ENCODE results near the gene CFAP45. TPM values are rescaled to one million over a fixed set of nuclear protein-coding genes. Genes with fewer than 3 reads are reported as not detected.

Gene CFAP45
- total RNA-seq, 4 donors from 2014 or later = 0.32 TPM; not detected in 3

GRCh38 chr1:159937054-159937750 lies 37.2 kb upstream of the CFAP45 start:
- intact Hi-C loops (cut with DNase I; ENCODE audit: low total_unique reads) = no loop called here
- Histone ChIP-seq H3K27ac (peak overlapping the region; percentile 52 to 65 (median 57)), H3K36me3 (no peaks in the 10 kb centered on the region), H3K4me3 (no peak overlapping the region), H3K27me3 (no peaks in the 10 kb centered on the region), H3K9me3 (no peaks in the 10 kb centered on the region), H3K4me1 (peaks cover 21 to 43% (median 37%) of the 10 kb centered on the region in 4 donors)
- in situ Hi-C loops (cut with MboI; ENCODE audit: low pct_ligation_motif_present in 1 of 4, low pct_unique_long_range_greater_than_20kb in 1 of 4, low sequenced_read_pairs in 3 of 4) = loop anchor here (5.0 to 10.0 kb wide), 2 partner anchors 68 to 70 kb away; no protein-coding TSS in a partner anchor
- TF ChIP-seq EP300 (IDR thresholded peaks at IDR 0.05; ENCODE audit: low read depth) = no peak
- no peak for TF ChIP-seq POLR2AphosphoS5 (IDR thresholded peaks at IDR 0.05)
- TF ChIP-seq CTCF (IDR thresholded peaks at IDR 0.05) = no peak
- TF ChIP-seq POLR2A (IDR thresholded peaks at IDR 0.05) = no peak
- WGBS, 2 donors (ENCODE audit: low coverage in 1 of 2) = 30 to 32% methylated on average over 3 to 4 of the region's 4 CpGs
- DNase-seq = peak; percentile 61

GRCh38 chr1:159936273-159936904 lies 36.4 kb upstream of the CFAP45 start:
- intact Hi-C loops (cut with DNase I; ENCODE audit: low total_unique reads) = loop anchor here (1.0 kb wide), 1 partner anchor 71 kb away; no protein-coding TSS in a partner anchor
- 32% methylated on average over 16 of the region's 16 CpGs; no CpG with 5 or more reads in 1 of the 2 donors for WGBS, 2 donors (ENCODE audit: low coverage in 1 of 2)
- peaks cover 21 to 43% (median 37%) of the 10 kb centered on the region in 4 donors for H3K4me1 ChIP-seq
- no peak overlapping the region for H3K4me3 ChIP-seq
- H3K9me3 ChIP-seq = no peaks in the 10 kb centered on the region
- H3K27me3 ChIP-seq = no peaks in the 10 kb centered on the region
- H3K36me3 ChIP-seq = no peaks in the 10 kb centered on the region
- in situ Hi-C loops (cut with MboI; ENCODE audit: low pct_ligation_motif_present in 1 of 4, low pct_unique_long_range_greater_than_20kb in 1 of 4, low sequenced_read_pairs in 3 of 4) = loop anchor here (5.0 to 10.0 kb wide), 2 partner anchors 68 to 71 kb away; no protein-coding TSS in a partner anchor
- H3K27ac ChIP-seq = peak overlapping the region; percentile 37 to 62 (median 52)
- TF ChIP-seq POLR2AphosphoS5 (IDR thresholded peaks at IDR 0.05) (peak in 1 of 3 donors; percentile 35), POLR2A (IDR thresholded peaks at IDR 0.05) (no peak), EP300 (IDR thresholded peaks at IDR 0.05; ENCODE audit: low read depth) (no peak), CTCF (IDR thresholded peaks at IDR 0.05) (peak; percentile 98 to 99 (median 99))
- peak; percentile 91 for DNase-seq

GRCh38 chr1:159935719-159936272 lies 35.8 kb upstream of the CFAP45 start:
- WGBS, 2 donors (ENCODE audit: low coverage in 1 of 2) = 66% methylated on average over 4 of the region's 4 CpGs; no CpG with 5 or more reads in 1 of the 2 donors
- H3K27ac ChIP-seq = no peak overlapping the region
- H3K36me3 ChIP-seq = no peaks in the 10 kb centered on the region
- DNase-seq = no peak
- in situ Hi-C loops (cut with MboI; ENCODE audit: low pct_ligation_motif_present in 1 of 4, low pct_unique_long_range_greater_than_20kb in 1 of 4, low sequenced_read_pairs in 3 of 4) (loop anchor here (5.0 to 10.0 kb wide), 2 partner anchors 69 to 72 kb away; no protein-coding TSS in a partner anchor), intact Hi-C loops (cut with DNase I; ENCODE audit: low total_unique reads) (loop anchor here (1.0 kb wide), 1 partner anchor 72 kb away; no protein-coding TSS in a partner anchor)
- no peak overlapping the region for H3K4me3 ChIP-seq
- peaks cover 21 to 43% (median 37%) of the 10 kb centered on the region in 4 donors for H3K4me1 ChIP-seq
- TF ChIP-seq EP300 (IDR thresholded peaks at IDR 0.05; ENCODE audit: low read depth) (no peak), POLR2A (IDR thresholded peaks at IDR 0.05) (no peak), POLR2AphosphoS5 (IDR thresholded peaks at IDR 0.05) (no peak), CTCF (IDR thresholded peaks at IDR 0.05) (no peak)
- no peaks in the 10 kb centered on the region for H3K27me3 ChIP-seq
- no peaks in the 10 kb centered on the region for H3K9me3 ChIP-seq

- TF ChIP-seq CTCF (IDR thresholded peaks at IDR 0.05) (no peak), EP300 (IDR thresholded peaks at IDR 0.05; ENCODE audit: low read depth) (no peak), POLR2A (IDR thresholded peaks at IDR 0.05) (no peak), POLR2AphosphoS5 (IDR thresholded peaks at IDR 0.05) (no peak)
- intact Hi-C loops (cut with DNase I; ENCODE audit: low total_unique reads) (no loop called here), in situ Hi-C loops (cut with MboI; ENCODE audit: low pct_ligation_motif_present in 1 of 4, low pct_unique_long_range_greater_than_20kb in 1 of 4, low sequenced_read_pairs in 3 of 4) (loop anchor here (5.0 to 10.0 kb wide), 2 partner anchors 69 to 72 kb away; no protein-coding TSS in a partner anchor)
- no peak overlapping the region for H3K27ac ChIP-seq
- no peaks in the 10 kb centered on the region for H3K36me3 ChIP-seq
- no peaks in the 10 kb centered on the region for H3K27me3 ChIP-seq
- peaks cover 21 to 42% (median 35%) of the 10 kb centered on the region in 4 donors for H3K4me1 ChIP-seq
- no peak for DNase-seq
- no peak overlapping the region for H3K4me3 ChIP-seq
- no peaks in the 10 kb centered on the region for H3K9me3 ChIP-seq
- WGBS, 2 donors (ENCODE audit: low coverage in 1 of 2) = 85% methylated on average over 11 of the region's 11 CpGs; no CpG with 5 or more reads in 1 of the 2 donors
Observed at GRCh38 chr1:159935305-159935704, 35.3 kb upstream of the CFAP45 start.
